Measurements from ENCODE around the gene TEX11. TPM values are rescaled to one million over a fixed set of nuclear protein-coding genes. Genes with fewer than 3 reads are reported as not detected.

Gene TEX11
- total RNA-seq = not detected

DNA sequence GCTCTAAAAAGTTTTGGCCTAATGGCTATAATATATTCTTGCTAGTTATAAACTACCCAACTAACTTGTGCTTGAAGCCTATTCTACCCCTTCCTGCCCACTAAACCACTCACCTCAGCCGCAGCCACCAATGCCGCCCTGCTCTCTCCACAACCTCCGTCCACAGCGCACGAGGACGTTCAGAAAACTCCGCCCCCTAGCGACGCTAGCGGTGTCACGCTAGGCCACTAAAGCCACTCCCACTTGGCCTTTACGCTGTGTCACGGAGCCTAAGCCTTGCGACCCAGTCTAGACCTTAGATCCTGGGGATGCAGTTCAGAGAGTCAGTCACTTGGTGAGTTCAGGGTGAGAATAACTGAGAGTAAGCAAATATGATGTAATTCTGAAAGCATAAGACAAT lies at the start of gene TEX11:
TSS of gene TEX11 (minus strand) at position 171 of the 400 bp plus-strand sequence. CDS start 922 bp downstream, outside the sequence.
- 79 to 93% methylated on average over 14 of the region's 14 CpGs for WGBS, 2 donors
- TF ChIP-seq, protein P1, sequence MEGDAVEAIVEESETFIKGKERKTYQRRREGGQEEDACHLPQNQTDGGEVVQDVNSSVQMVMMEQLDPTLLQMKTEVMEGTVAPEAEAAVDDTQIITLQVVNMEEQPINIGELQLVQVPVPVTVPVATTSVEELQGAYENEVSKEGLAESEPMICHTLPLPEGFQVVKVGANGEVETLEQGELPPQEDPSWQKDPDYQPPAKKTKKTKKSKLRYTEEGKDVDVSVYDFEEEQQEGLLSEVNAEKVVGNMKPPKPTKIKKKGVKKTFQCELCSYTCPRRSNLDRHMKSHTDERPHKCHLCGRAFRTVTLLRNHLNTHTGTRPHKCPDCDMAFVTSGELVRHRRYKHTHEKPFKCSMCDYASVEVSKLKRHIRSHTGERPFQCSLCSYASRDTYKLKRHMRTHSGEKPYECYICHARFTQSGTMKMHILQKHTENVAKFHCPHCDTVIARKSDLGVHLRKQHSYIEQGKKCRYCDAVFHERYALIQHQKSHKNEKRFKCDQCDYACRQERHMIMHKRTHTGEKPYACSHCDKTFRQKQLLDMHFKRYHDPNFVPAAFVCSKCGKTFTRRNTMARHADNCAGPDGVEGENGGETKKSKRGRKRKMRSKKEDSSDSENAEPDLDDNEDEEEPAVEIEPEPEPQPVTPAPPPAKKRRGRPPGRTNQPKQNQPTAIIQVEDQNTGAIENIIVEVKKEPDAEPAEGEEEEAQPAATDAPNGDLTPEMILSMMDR (IDR thresholded peaks at IDR 0.05) = no peak
- no peak for TF ChIP-seq POLR2A (IDR thresholded peaks at IDR 0.05)
- no peak for DNase-seq (ENCODE audit: low spot score in 2 of 2)
- intact Hi-C loops (cut with DNase I; ENCODE audit: low total_unique reads) = no loop called here
- no peak within 1 kb of the TSS for H3K4me3 ChIP-seq (ENCODE audit: low read depth, poor library complexity, severe bottlenecking)

DNA sequence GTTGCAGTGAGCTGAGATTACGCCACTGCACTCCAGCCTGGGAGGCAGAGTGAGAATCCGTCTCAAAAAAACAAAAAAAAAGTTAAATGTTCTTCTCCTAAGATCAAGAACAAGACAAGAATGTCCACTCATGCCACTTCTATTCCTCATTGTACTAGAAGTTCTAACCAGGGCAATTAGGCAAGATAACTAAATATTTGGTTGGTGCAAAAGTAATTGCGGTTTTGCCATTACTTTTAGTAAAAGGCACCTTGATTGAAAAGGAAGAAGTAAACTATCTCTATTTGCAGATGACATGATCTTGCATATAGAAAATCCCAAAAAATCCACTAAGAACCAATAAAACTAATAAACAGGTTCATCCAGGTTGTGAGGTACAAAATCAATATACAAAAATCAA lies 46.4 kb upstream of the TEX11 start:
- no peak for TF ChIP-seq POLR2A (IDR thresholded peaks at IDR 0.05)
- TF ChIP-seq, protein P1 (IDR thresholded peaks at IDR 0.05) = no peak
- DNase-seq (ENCODE audit: low spot score in 2 of 2) = no peak
- 89 to 95% methylated on average over 3 of the region's 3 CpGs for WGBS, 2 donors
- intact Hi-C loops (cut with DNase I; ENCODE audit: low total_unique reads) = no loop called here
- no peak overlapping the region for H3K4me3 ChIP-seq (ENCODE audit: low read depth, poor library complexity, severe bottlenecking)

DNA sequence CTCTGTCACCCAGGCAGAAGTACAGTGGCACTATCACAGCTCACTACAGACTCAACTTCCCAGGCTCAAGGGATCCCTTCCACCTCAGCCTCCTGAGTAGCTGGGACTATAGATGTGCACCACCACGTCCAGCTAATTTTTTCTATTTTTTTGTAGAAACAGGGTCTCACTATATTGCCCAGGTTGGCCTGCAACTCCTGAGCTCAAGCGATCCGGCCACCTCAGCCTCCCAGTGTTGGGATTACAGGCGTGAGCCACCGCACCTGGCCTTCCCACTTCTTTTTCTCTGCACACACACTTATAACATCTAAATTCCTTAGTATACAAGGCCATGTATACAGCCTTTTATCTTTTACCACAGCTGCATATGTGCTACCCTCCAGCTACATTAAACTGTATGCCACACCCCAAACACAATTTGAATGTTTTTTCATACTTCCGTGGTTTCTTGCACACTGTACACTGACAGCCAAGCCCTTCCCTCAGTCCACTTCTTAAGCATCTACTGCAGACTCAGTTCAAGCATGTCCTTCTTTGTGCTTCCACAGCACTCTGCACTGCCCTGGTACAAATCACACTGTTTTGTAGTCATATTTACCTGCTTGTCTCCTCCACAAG lies 15.9 kb upstream of the TEX11 start:
- no peak for TF ChIP-seq POLR2A (IDR thresholded peaks at IDR 0.05)
- TF ChIP-seq, protein P1 (IDR thresholded peaks at IDR 0.05) = no peak
- WGBS, 2 donors = 80 to 82% methylated on average over 6 of the region's 6 CpGs
- intact Hi-C loops (cut with DNase I; ENCODE audit: low total_unique reads) = no loop called here
- no peak overlapping the region for H3K4me3 ChIP-seq (ENCODE audit: low read depth, poor library complexity, severe bottlenecking)
- no peak for DNase-seq (ENCODE audit: low spot score in 2 of 2)

DNA sequence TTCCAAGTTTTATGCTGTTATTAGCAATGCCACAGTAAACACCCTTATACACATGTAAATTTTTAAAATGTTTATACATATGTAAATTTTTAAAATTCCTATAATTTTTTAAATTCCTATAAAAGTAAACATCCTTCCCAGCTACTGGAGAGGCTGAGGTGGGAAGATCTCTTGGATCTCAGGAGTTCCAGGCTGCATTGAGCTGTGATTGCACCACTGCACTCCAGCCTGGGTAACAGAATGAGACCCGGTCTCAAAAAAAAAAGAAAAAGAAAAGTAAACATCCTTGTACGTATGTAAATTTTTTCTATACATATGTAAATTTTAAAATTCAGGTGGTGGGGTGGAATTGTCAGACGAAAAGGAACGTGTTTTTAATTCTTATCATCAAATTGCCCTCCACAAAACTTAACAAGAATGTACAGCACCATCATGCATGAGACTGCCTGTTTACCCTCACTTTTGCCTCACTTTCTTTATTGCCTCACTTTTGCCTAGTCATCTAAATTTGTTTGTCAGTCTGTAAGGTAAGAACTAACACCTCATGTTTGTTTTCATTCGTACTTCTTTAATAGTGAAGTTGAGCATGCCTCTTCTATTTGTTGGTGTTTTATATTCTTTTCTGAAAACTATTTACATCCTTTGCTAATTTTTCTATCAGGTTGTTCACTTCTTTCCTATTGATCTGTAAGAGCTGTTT lies 14.4 kb upstream of the TEX11 start:
- H3K4me3 ChIP-seq (ENCODE audit: low read depth, poor library complexity, severe bottlenecking) = no peak overlapping the region
- no peak for DNase-seq (ENCODE audit: low spot score in 2 of 2)
- intact Hi-C loops (cut with DNase I; ENCODE audit: low total_unique reads) = no loop called here
- WGBS, 2 donors = 26 to 48% methylated on average over 5 of the region's 5 CpGs
- no peak for TF ChIP-seq POLR2A (IDR thresholded peaks at IDR 0.05)
- TF ChIP-seq, protein P1 (IDR thresholded peaks at IDR 0.05) = no peak

DNA sequence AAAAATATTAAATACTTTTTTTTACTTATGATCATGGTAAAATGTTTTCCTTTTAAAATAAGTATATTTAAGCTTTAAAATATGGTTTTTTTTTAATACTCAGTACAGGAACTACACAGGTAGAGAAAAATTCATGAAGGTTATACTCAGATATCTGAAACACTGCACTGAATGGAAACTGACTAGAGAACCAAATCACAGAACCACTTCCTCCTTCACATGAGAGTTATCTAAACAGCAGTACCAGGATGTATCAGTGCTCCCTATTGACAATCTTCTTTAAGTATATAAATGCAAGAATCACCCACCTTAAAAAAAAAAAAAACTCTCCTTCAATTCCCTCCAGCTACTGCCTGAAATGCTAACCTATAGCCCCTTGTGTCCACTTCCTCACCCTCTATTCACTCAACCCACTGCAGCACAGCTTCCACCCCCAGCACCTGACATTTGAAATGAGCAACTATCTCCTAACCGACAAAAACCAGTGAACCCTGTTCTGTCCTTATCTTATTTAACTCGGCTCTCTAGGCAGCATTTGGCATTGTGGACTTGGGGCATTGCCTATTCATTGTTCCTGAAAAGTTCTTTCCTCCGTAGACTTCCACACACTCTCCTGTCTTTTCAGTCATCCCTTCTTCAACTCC lies 13.3 kb upstream of the TEX11 start:
- DNase-seq (ENCODE audit: low spot score in 2 of 2) = no peak
- H3K4me3 ChIP-seq (ENCODE audit: low read depth, poor library complexity, severe bottlenecking) = no peak overlapping the region
- intact Hi-C loops (cut with DNase I; ENCODE audit: low total_unique reads) = no loop called here
- TF ChIP-seq, protein P1 (IDR thresholded peaks at IDR 0.05) = no peak
- no peak for TF ChIP-seq POLR2A (IDR thresholded peaks at IDR 0.05)
- 12 to 31% methylated on average over 3 of the region's 3 CpGs for WGBS, 2 donors

Data from lower leg skin (tissue), 4 donors.